ENCODE results near the gene IRF4.

Gene IRF4

DNA sequence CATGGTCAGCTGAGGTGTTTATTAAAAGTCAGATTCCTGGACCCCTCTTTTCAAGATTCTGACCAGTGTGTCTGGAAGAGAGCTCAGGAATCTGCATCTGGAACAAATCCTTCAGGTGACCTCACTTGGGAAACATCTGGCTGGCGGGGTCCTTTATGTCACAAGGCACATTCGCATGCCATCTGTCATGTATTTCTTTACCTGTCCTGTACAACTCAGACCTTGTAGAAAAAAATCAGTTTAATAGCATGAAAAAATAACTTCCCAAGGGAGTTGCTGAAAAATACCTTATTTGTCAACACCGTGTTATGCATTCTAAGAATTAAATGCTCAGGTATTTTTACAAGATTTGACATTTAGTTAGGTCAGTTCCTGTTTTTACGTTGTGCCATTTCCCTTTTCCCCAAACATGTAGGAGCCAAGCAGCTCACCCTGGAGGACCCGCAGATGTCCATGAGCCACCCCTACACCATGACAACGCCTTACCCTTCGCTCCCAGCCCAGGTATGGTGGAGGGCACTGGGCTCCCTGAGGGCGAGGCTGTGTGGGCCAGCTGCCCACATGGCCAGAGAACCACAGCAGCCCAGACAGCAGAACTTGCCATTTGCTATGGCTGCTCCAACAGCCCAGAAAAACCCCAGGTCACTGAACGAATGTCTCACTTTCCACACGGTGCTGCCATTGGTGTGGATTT, 4.0 kb downstream of the IRF4 start:
- no peak overlapping the region for H3K27ac ChIP-seq
- DNase-seq (ENCODE audit: low read depth, low spot score): no peak

DNA sequence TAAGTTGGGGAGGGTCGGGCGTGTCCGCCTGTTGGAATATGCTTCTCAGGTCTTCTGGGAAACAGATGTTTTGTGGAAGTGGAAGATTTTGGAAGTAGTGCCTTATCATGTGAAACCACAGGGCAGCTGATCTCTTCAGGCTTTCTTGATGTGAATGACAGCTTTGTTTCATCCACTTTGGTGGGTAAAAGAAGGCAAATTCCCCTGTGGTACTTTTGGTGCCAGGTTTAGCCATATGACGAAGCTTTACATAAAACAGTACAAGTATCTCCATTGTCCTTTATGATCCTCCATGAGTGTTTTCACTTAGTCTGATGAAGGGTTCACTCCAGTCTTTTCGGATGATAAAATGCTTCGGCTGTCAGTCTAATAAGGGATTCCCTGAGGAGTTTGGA, 4.6 kb downstream of the IRF4 start:
- no peak overlapping the region for H3K27ac ChIP-seq
- DNase-seq (ENCODE audit: low read depth, low spot score): no peak

GRCh38 chr6:397056-397455, 5.5 kb downstream of the IRF4 start:
- no peak overlapping the region for H3K27ac ChIP-seq
- DNase-seq (ENCODE audit: low read depth, low spot score): no peak

DNA sequence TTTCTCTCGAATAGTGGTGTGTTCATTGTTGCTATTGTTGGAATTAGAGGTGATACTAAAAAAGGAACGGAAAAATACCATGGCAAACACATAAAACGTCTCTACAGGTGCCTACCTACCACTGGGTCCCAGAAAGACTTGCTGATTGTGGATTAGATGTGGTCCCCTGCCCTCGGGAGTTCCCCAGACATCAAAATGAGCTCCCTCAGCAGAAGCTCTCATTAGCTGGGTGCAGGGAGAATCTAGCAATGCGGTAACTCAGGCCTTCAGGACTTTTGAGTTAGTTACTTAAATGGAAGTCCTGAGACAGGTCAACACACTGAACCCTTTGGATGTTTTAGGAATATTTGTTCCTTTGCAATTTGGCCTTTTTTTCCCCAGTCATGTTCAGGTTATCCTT, 6.1 kb downstream of the IRF4 start:
- no peak overlapping the region for H3K27ac ChIP-seq
- no peak for DNase-seq (ENCODE audit: low read depth, low spot score)

- no peak overlapping the region for H3K27ac ChIP-seq
- no peak for DNase-seq (ENCODE audit: low read depth, low spot score)
Observed at GRCh38 chr6:398065-398464, 6.5 kb downstream of the IRF4 start.

DNA sequence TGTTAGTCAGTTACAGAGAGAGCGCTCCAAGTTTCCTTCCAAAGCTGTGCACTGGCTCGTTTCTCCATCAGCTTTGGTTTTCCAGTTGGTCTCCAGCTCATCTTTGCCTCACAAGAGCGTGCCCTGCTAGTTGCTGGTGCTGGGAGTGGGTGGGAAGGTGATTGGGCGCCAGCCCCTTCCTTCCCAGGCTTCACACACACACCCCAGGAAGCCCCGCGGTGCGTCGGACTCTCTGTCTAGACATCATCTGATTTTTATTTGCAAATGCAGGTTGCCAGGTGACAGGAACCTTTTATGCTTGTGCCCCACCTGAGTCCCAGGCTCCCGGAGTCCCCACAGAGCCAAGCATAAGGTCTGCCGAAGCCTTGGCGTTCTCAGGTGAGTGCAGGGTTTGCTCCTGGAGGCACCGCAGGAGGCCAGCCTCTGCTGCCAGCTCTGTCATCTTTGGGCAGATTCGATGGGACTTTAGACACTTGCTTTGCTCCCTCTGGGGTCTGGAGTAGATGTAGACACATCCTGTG, 7.1 kb downstream of the IRF4 start:
- H3K27ac ChIP-seq: no peak overlapping the region
- DNase-seq (ENCODE audit: low read depth, low spot score): no peak

GRCh38 chr6:399785-400534, 8.4 kb downstream of the IRF4 start:
- DNase-seq (ENCODE audit: low read depth, low spot score): no peak
- H3K27ac ChIP-seq: no peak overlapping the region

DNA sequence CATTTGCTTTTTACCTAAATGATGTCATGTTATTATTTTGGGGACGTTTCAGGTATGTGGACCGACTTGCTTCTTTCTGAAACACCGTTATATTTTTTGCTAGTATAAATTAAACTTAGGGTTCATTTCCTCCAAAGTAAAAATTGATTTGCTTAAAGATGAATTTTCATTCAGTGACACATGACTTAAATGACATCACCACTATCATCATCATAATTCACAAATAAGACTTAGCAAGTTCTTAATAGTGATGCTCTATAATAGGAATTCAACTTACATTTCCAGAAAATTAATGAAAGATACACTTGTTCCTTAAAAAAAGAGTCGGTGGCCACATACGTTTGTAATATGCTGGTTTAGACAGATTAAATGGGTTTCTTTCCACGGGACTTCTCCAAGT, 9.3 kb downstream of the IRF4 start:
- no peak for DNase-seq (ENCODE audit: low read depth, low spot score)
- no peak overlapping the region for H3K27ac ChIP-seq

GRCh38 chr6:401239-401993, 9.9 kb downstream of the IRF4 start:
- DNase-seq (ENCODE audit: low read depth, low spot score): no peak
- no peak overlapping the region for H3K27ac ChIP-seq

DNA sequence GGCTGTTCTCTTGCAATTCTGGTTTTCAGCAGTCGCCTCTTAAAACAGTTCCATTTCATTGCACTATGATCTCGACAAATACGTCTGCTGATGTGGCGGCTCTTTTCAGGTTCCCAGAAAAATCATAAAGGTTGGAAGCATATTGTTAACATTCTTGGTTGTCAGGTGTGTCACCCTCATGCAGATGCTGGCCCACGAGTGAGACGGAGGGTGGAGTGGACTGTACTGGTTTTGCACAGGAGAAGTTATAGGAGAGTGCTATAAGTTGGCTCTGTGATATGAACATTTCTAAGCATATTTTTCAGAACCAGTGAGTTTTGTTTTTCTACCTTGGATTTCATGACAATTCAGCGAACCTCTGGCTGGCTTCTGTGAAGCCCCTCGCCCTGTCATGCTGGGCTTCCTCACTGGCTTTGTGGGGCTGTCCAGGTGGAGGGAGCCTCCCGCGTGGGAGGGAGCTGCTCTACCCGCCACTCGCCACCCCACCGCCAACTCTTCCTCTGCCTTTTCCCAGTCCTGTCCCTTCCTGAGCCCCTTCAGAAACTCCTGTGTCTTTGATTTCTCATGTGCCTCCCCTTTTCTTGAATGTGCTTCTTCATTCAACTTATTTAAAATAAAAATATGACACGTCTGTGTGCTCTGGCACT, 10.6 kb downstream of the IRF4 start:
- DNase-seq (ENCODE audit: low read depth, low spot score): no peak
- no peak overlapping the region for H3K27ac ChIP-seq

DNA sequence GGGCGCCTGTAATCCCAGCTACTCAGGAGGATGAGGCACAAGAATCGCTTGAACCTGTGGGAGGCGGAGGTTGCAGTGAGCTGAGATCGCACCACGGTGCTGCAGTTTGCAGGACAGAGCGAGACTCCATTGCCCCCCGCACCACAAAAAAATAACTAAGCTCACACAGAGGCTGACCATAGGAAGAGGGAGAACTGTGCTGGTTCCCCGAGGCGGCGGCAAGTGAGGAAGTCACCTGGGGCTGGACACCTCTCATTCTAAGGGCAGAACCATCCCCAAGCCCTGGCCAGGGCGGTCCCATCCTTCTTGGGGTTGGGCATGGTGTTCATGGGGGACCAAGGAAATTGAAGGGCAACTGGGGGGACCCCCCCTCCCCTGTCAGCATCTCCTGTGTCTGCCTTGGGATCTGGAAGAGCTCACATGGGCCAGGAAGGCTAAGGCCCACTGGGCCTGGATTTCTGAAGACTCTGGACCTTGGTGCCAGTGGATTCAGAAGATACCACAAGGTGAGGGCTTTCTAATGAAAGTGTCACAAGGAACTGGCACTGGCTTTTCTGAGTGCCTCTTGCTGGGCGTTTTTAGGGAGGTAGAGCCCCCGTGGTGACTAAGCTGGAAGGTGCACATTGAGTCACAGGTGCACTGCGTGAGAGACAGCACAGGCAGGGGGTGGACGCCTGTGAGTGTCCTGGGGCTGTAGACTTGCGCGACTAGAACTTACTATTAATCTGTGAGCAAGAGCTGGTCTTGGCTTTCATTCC, 11.5 kb downstream of the IRF4 start:
- no peak for DNase-seq (ENCODE audit: low read depth, low spot score)
- H3K27ac ChIP-seq: no peak overlapping the region

GRCh38 chr6:403659-404655, 12.4 kb downstream of the IRF4 start:
- no peak for DNase-seq (ENCODE audit: low read depth, low spot score)
- no peak overlapping the region for H3K27ac ChIP-seq

- H3K27ac ChIP-seq: no peak overlapping the region
- no peak for DNase-seq (ENCODE audit: low read depth, low spot score)
Observed at GRCh38 chr6:404685-405423, 13.3 kb downstream of the IRF4 start.

GRCh38 chr6:408148-408547, 16.6 kb downstream of the IRF4 start:
- no peak overlapping the region for H3K27ac ChIP-seq
- no peak for DNase-seq (ENCODE audit: low read depth, low spot score)

DNA sequence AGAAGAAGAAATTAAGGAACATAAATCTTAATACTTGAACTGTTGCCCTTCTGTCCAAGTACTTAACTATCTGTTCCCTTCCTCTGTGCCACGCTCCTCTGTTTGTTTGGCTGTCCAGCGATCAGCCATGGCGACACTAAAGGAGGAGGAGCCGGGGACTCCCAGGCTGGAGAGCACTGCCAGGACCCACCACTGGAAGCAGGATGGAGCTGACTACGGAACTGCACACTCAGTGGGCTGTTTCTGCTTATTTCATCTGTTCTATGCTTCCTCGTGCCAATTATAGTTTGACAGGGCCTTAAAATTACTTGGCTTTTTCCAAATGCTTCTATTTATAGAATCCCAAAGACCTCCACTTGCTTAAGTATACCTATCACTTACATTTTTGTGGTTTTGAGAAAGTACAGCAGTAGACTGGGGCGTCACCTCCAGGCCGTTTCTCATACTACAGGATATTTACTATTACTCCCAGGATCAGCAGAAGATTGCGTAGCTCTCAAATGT, 17.1 kb downstream of the IRF4 start:
- no peak for DNase-seq (ENCODE audit: low read depth, low spot score)
- H3K27ac ChIP-seq: no peak overlapping the region

GRCh38 chr6:409370-409972, 17.9 kb downstream of the IRF4 start:
- no peak for DNase-seq (ENCODE audit: low read depth, low spot score)
- H3K27ac ChIP-seq: no peak overlapping the region

GRCh38 chr6:410555-411395, 19.2 kb downstream of the IRF4 start:
- no peak overlapping the region for H3K27ac ChIP-seq
- no peak for DNase-seq (ENCODE audit: low read depth, low spot score)

Measured in epithelial cell of prostate (primary cell).